ENCODE measurements around the gene KCNK4.

KCNK4 gene

DNA sequence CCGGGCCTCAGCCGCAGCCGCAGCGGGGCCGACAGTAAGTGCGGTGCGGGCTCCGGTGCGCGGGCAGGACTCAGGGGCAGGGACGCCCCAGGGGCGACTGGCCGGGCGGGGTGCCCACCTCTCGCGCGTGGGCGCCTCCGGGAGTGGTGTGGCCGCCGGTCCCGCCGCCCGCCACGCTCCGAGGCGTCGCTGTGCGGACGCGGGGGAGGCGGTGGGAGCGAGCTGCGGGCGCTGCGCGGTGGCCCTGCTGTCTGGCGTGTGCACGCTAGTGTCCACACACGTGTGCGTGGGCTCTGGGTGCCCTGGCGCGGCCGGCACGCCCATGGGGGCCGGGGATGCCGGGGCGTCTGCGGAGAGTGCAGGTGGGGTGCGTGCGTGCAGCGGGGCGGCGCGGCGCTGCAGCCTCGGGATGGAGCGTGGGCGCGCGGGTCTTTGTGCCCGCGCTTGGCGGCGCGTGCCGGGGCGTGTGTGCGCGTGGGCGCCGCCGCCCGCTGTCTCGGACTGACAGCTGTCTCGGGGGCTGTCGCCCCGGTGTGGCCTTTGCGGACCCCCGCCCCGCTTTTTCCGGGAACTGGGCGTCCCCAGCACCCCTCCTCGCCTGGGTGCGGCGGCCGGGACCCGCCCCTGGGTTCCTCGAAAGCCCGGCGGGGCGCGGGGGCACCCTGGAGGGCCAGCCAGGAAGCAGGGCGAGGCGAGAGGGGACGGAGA is 804 bp downstream of the KCNK4 start:
- DNase-seq (ENCODE audit: low read depth): no peak

DNA sequence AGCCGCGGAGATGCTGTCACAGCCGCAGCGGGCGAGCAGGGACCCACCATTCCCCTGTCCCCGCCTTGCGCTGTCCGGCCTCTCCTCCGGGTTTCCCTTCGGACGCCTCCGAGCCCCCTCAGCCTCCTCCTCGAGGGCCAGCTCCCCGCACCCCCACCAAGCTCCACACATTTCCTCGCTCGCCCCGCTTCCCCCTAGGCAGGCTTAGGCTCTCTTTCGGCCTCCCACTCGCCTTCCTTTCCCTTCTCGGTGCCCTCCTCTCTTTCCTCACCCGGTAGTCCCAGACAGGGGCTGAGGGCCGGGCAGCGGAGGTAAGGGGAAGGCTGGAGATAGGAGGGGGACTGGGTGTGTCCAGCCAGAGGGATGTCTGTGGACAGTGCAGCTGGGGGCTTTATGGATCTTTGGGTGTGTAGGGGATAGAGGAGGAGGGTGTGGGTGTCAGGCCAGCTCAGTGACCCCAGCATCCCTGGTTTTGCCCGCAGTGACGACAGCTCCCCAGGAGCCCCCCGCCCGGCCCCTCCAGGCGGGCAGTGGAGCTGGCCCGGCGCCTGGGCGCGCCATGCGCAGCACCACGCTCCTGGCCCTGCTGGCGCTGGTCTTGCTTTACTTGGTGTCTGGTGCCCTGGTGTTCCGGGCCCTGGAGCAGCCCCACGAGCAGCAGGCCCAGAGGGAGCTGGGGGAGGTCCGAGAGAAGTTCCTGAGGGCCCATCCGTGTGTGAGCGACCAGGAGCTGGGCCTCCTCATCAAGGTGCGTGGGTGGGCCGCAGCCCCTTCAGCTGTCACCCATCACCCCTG is 1.6 kb downstream of the KCNK4 start:
- DNase-seq (ENCODE audit: low read depth): no peak

DNA sequence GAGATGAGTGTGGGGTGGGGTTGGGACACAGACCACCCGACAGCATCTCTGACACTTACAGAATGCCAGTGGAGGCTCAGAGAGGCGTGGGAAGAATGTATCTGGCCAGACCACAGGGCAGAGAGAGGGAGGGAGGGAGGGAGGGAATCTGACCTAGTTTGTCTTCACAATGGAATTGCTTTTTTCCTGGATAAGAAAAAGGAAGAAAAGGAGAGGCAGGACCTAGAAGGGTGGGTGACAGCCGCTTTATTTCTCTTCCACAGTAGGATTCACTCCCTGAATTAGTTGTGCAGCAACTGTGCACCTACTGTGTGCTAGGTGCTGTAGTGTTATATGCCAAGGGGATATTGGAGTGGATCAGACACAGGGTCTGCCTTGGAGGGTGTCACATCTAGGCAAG is 3.7 kb downstream of the KCNK4 start:
- DNase-seq (ENCODE audit: low read depth): no peak

DNA sequence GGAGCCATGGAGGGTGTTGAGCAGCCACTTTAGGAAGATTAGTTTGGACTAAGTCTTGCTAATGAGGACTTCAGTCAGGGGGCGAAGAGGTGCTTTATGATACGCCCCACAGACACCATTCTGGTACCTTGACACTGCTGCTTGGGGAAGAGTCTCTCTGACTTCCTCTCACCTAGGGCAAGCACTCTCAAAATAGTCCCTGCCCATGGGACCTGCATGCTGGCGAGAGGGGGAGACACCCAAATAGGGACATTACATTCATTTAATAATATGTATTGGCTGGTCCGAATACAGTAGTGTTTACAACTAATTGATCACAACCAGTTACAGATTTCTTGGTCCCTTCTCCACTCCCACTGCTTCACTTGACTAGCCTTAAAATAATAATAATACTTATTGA is 4.7 kb downstream of the KCNK4 start:
- no peak for DNase-seq (ENCODE audit: low read depth)

DNA sequence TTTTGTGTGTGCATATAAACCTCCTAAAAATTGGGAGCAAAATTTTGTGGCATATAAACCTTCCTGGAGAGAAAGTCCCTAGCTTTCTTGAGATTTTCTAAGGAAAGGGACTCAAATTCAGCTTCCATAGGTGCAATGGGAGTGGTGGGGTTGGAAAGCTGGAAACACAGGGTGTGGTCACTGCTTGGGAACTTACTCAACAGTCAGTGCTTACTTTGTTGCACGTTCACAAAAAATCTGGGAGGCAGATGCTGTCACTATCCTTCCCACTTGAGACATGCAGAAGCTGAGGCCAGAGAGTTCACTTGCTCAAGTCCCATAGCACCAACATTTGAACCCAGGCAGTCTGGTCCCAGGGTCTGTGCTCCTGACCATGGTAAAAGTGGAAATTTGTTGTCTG is 5.1 kb downstream of the KCNK4 start:
- no peak for DNase-seq (ENCODE audit: low read depth)

DNA sequence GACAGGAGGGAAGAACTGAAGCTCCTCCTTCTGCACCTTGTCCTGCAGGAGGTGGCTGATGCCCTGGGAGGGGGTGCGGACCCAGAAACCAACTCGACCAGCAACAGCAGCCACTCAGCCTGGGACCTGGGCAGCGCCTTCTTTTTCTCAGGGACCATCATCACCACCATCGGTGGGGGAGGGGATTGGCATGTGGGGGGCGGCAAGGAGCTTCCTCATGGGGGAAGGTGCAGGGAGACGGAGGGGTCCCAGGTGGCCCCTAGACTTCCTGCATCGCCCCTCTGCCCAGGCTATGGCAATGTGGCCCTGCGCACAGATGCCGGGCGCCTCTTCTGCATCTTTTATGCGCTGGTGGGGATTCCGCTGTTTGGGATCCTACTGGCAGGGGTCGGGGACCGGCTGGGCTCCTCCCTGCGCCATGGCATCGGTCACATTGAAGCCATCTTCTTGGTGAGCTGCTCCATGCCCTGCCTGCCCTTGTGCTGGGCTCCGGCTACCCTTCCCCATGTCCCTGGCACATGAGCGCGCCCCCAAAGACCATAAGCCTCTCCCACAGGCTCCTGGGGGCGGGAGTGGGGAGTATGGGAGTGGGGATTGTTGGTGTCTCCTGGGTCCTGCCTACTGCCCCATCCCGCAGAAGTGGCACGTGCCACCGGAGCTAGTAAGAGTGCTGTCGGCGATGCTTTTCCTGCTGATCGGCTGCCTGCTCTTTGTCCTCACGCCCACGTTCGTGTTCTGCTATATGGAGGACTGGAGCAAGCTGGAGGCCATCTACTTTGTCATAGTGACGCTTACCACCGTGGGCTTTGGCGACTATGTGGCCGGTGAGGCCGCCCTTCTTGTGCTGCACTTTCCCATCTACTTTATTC is 6.0 kb downstream of the KCNK4 start:
- DNase-seq (ENCODE audit: low read depth): no peak

DNA sequence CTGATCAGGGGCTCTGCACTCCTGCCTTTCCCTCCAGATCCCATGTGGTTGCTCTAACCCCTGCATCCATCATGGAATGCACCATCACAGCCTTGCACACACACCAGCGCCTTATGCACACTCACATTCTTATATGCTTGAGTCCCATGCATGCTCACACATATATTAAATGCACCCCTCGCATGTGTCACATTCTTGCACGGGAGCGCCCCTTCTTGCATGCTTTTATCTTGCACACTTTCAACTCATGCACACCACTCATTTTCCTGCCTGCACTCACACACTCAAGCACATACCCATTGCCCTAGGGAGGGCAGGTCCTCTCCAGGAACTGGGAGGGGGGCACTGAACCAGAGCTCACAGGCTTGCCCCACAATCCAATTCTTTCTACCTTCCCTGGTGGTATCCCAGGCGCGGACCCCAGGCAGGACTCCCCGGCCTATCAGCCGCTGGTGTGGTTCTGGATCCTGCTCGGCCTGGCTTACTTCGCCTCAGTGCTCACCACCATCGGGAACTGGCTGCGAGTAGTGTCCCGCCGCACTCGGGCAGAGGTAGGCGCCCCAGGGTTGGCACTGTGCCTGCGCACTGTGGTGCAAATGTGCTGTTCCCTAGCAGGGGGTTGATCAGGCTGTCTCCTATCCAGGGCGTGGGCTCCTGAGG is 6.7 kb downstream of the KCNK4 start:
- no peak for DNase-seq (ENCODE audit: low read depth)

DNA sequence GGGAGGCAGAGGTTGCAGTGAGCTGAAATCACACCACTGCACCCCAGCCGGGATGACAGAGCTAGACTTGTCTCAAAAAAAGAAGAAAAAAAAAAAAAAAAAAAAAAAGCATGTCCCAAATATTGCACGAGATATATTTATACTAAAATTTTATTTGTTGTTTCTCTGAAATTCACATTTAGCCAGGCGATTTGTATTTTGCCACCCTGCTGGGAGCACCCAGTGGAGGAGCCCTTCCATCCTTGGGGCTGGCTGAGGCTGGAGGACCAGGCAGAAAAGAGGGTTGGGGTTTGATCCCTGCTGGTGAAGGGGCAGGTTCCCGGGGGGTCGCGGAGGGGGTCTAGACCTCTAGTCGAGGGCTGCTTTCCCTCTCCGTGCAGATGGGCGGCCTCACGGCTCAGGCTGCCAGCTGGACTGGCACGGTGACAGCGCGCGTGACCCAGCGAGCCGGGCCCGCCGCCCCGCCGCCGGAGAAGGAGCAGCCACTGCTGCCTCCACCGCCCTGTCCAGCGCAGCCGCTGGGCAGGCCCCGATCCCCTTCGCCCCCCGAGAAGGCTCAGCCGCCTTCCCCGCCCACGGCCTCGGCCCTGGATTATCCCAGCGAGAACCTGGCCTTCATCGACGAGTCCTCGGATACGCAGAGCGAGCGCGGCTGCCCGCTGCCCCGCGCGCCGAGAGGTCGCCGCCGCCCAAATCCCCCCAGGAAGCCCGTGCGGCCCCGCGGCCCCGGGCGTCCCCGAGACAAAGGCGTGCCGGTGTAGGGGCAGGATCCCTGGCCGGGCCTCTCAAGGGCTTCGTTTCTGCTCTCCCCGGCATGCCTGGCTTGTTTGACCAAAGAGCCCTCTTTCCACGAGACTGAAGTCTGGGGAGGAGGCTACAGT is 8.1 kb downstream of the KCNK4 start:
- no peak for DNase-seq (ENCODE audit: low read depth)

DNA sequence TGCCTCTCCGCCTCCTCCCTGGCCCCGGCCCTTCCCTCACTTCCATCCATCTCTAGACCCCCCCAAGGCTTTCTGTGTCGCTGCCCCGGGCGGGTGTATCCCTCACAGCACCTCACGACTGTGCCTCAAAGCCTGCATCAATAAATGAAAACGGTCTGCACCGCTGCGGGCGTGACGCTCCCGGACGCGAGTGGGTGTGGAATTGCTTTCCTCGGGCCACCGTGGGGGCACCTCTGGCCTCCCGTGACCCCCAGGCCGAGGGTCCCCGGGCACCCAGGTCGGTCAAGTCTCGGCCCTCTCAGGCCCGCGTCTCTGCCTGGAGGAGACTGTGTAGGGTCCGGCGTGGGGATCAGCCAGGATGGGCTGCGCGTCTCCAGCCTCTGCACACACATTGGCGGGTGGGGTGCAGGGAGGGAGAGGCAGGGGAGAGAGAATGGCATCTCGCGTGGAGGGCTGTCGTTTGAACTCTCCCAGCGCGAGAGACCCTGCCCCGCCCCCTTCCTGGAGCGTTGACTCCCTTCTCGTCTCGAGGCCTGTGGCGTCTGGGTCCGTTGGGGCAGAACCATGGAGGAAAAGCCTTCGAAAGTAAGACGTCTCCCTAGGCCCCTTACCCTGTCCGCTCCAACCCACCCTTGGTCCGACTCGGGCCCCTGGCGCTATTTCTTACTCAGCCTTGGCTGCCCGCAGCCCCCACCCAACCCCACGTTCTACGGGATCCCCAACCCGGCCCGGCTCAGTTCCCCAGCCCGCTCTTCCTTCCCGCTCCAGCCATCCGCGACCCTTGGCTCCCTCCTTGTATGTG is 8.9 kb downstream of the KCNK4 start, which contains the start of gene CATSPERZ:
Gene CATSPERZ, plus strand, starts transcription at position 512 of the 802 bp plus-strand sequence. Its CDS starts 53 bp downstream, at position 565.
- DNase-seq (ENCODE audit: low read depth): no peak

DNA sequence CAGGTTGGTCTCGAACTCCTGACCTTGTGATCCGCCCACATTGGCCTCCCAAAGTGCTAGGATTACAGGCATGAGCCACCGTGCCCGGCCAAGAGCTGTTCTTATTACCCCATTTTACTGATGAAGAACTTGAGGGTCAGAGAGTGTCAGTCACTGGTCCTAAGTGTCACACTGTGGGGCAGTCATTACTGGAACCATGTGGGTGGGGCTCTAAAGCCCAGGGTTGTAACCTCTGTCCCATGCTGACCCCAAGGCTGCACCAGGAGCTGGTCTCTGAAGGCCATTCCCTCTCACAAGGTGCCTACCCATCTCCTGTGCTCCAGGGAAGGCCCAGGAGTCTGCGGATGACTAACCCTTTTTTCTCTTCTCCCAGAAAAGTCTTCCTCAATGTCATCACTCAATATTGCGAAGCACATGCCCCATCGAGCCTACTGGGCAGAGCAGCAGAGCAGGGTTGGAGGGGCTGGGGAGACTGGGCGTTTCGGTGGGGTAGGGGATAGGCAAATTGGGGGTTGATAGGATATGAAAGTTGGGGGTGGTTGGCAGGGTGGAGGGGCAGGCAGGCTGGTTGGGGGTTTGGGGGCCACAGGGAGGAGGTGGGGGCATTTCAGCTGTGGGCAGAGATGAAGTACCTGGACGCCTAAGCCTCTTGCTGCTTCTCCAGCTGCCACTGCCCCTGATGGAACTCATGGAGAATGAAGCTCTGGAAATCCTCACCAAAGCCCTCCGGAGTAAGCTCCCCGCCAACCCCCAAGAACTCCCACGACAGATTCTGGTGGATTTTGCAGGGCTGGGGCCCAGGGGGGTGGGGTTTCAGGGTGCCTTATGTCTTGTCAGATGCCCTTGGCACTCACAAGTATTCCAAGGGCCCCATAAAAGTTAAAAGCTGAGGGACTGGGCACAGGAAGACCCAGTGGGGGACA is 12.3 kb downstream of the KCNK4 start:
- no peak for DNase-seq (ENCODE audit: low read depth)

DNA sequence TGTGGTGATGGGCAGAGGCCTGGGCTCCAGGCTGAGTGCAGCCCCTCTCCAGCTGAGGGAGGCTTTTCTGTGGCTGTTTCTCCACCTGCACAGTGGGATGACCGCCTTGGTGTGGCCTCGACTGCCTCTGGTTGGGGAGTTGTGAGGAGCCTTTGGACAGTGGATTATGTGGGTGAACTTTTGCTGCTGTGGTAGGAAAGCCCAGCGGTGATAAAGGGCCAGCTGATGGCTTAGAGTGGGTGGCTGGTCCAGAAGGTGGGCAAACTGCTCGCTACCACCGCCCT is 12.9 kb downstream of the KCNK4 start:
- DNase-seq (ENCODE audit: low read depth): no peak

DNA sequence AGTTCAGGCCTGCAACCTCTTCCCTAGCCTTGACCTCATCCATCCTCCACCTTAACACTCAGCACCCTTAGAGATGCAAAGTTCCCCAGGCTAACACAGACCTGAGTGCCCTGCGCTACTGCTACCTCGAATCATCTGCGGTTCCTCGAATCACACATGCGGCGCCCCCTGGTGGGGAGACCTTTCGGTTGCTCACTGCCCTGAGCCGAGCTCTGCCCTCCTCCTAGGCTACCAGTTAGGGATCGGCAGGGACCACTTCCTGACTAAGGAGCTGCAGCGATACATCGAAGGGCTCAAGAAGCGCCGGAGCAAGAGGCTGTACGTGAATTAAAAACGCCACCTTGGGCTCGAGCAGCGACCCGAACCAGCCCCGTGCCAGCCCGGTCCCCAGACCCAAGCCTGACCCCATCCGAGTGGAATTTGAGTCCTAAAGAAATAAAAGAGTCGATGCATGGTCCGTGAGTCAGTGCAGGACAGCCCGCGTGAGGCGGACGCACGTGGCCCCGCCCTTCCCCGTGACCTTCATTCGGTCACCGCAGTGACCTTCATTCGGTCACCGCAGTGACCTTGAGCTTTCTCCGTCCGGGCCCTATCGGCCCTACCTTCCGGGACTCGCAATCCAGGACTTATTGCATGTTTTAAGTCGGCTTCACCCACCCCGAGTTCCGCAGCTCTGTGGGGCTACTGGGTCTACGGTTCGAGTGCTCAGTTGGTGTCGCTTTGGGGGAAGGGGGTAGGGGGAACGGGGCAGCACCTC is 13.4 kb downstream of the KCNK4 start:
- DNase-seq (ENCODE audit: low read depth): peak; percentile 93

DNA sequence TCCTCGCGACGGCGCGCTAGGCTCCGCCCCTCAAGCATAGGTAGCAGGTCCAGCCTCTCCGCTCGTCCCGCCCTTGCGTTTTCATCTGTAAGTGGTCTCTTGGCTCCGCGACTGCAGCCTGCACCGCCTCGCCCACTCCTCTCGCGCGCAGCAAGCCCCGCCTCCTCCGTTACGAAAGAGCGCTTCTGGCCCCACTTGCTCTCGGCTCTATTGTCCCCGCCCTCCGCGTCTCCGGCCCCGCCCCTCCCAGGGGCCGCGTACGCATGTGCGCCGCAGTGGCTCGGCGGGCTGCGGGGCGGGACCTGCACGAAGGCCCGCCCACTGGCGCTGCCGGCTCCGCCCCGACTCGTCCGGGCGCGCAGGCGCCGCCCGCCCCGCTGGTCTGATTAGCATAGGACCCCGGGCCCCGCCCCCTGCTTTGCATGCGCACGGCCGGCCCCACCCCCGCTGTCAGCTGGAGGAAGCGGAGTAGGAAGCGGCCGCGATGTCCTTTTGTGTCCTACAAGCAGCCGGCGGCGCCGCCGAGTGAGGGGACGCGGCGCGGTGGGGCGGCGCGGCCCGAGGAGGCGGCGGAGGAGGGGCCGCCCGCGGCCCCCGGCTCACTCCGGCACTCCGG is 14.1 kb downstream of the KCNK4 start, which contains the start of gene ESRRA:
Gene ESRRA, plus strand, starts transcription at position 450 of the 616 bp plus-strand sequence. CDS start 1,656 bp downstream, outside the sequence.
- DNase-seq (ENCODE audit: low read depth): peak; percentile 100

DNA sequence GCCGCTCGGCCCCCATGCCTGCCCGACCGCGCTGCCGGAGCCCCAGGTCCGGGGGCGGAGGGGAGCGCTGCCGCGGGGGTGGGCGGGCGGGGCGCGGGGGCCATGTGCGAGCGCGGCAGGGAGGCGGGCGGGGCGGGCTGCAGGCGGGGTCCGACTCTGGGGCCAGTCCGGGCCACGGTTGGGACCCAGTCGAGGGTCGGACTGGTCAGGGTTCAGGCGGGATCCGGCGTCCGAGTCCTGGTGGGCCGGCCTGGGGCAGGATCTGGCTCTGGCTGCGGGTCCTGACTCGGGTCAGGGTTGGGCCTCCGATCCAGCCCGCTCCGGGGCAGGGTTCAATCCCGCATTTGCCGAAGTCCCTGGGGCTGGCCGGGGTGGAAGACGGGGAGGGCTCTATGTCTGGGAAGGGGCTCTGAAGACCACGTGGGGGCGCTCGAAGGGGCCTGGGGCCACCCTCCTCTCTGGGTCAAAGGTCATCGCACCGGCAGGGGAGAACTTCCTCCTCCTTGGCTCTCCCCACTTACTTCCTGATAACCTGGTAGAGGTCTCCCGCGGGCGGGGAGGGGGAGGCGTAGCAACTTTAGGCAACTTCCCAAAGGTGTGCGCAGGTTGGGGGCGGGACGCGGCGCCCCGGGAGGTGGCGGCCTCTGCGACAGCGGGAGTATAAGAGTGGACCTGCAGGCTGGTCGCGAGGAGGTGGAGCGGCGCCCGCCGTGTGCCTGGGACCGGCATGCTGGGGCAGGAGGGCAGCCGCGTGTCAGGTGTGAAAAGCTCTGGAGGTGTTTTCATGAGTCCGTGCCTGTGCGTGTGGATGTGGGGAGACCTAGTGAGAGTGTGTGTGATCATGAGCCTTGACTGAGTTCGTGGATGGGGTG is 14.8 kb downstream of the KCNK4 start:
- DNase-seq (ENCODE audit: low read depth): peak; percentile 51

DNA sequence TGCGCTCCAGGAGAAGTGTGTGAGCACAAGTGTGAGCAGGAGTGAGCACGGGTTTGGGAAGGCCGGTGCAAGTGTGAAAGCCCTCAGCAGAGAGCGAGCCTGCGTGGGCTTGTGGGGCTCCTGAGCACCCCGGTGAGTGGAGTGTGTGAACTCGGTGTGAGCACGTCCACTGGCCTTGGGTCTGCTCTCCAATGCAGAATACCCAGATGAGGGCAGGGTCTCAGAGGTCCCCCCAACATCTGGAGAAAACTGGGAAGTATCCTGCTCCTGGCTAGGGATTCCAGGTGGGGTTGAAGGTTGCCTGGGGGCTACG is 15.4 kb downstream of the KCNK4 start:
- DNase-seq (ENCODE audit: low read depth): no peak

DNA sequence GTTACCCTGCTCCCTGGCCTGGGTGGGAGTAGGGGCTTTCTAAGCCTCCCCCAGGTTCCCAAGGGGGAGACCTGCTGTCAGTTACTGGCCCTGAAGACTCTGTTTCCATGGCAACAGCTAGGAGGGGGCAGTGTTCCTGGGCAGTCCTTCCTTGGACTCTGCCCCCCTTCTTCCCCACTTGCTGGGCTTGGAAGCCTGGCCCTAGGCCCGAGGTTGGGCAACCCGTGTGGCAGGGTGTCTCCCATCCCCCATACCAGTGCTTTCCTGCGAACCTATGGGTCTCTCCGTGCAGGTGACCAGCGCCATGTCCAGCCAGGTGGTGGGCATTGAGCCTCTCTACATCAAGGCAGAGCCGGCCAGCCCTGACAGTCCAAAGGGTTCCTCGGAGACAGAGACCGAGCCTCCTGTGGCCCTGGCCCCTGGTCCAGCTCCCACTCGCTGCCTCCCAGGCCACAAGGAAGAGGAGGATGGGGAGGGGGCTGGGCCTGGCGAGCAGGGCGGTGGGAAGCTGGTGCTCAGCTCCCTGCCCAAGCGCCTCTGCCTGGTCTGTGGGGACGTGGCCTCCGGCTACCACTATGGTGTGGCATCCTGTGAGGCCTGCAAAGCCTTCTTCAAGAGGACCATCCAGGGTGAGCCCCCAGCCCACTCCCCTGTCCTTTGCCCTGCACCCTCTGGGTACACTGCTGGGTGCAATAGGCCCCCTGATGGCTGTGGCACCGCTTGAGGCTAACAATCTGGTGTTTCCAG is 15.9 kb downstream of the KCNK4 start:
- DNase-seq (ENCODE audit: low read depth): no peak

Data from activated gamma-delta T cell treated with anti-CD3 and anti-CD28 coated beads, Interleukin-2, amount 50 U/mL, for 16 hours (primary cell).